Transverse colon (tissue), 4 donors: ENCODE results near the gene HDGFL2. TPM values are rescaled to one million over a fixed set of nuclear protein-coding genes. Genes with fewer than 3 reads are reported as not detected.

Source experiments
- DNase-seq: peaks from one replicate; pipeline ENCODE4 v3.0.0-alpha.2; 2019
- H3K27ac ChIP-seq, 4 donors: fragments of 200-600 bp; sonication (generic); 2 replicates each; pipeline ENCODE4 v1.5.1; 2016 to 2018; ENCODE audit warnings: inconsistent platforms in 4 of 4
- H3K27me3 ChIP-seq: fragments of 200-600 bp; sonication (generic); 2 replicates; pipeline ENCODE4 v1.5.1; 2017; ENCODE audit warnings: inconsistent platforms
- H3K36me3 ChIP-seq, 4 donors: fragments of 200-600 bp; sonication (generic); 2 replicates each; pipeline ENCODE4 v1.5.1; 2017 to 2019; ENCODE audit warnings: inconsistent platforms in 4 of 4
- H3K4me1 ChIP-seq, 4 donors: fragments of 200-600 bp; sonication (generic); 2 replicates each; pipeline ENCODE4 v1.5.1; 2017 to 2020; ENCODE audit warnings: inconsistent platforms in 4 of 4
- H3K4me3 ChIP-seq, 4 donors: fragments of 200-600 bp; sonication (generic); 1 replicate in 1 of 4; 2 replicates in 3 of 4; pipeline versions ENCODE4 v1.5.1 to v1.6.1; 2017 to 2019; ENCODE audit warnings: inconsistent platforms in 4 of 4
- H3K9me3 ChIP-seq, 2 donors: fragments of 200-600 bp; sonication (generic); 2 replicates each; pipeline ENCODE4 v1.5.1; 2017 to 2019; ENCODE audit warnings: inconsistent platforms in 2 of 2
- CTCF ChIP-seq, 5 experiments: fragments of 200-600 bp in 3 of 5; fragments of 450-650 bp in 2 of 5; sonication (generic) in 3 of 5; IDR thresholded peaks; 1 replicate in 2 of 5; 2 replicates in 3 of 5; pipeline ENCODE4 v1.5.1; 2016 to 2017; ENCODE audit warnings: antibody characterized with exemption in 5 of 5, inconsistent platforms in 3 of 5, mild to moderate bottlenecking in 2 of 5, moderate library complexity in 1 of 5
- EP300 ChIP-seq: sonication (generic); formaldehyde crosslinking; IDR thresholded peaks from one replicate; pipeline ENCODE4 v1.6.1; 2017; ENCODE audit warnings: antibody characterized with exemption, low read depth
- POLR2A ChIP-seq: fragments of 450-650 bp; IDR thresholded peaks from one replicate; pipeline ENCODE4 v1.6.1; 2016; ENCODE audit warnings: antibody characterized with exemption, mild to moderate bottlenecking, moderate library complexity
- POLR2AphosphoS5 ChIP-seq, 3 donors: sonication (generic); formaldehyde crosslinking; IDR thresholded peaks; one replicate each; pipeline ENCODE4 v1.6.1; 2016; ENCODE audit warnings: antibody characterized with exemption in 3 of 3
- WGBS, 2 donors: methylation state at CpG; one replicate each; pipeline ENCODE4 v1.1.5; 2018; ENCODE audit warnings: low coverage in 1 of 2; 5-methylcytosine and 5-hydroxymethylcytosine counted together
- in situ Hi-C, 4 donors: fragments of 200-750 bp; cut with MboI; loops; one replicate each; pipeline versions ENCODE4 v1.15.0 to v1.15.1; 2017; ENCODE audit warnings: low sequenced_read_pairs in 3 of 4, low pct_ligation_motif_present in 1 of 4, low pct_unique_long_range_greater_than_20kb in 1 of 4
- intact Hi-C: fragments of 100-400 bp; cut with DNase I; formaldehyde crosslinking; loops from one replicate; pipeline ENCODE4 v1.15.1; 2023; ENCODE audit warnings: low total_unique reads
- total RNA-seq, 4 donors: library from RNA; depleted of rRNA; stranded (reverse); fragments of >200 nt; gene quantifications; one replicate each; pipeline ENCODE4 v1.1.0, GENCODE V29; 2016

Gene HDGFL2
- total RNA-seq, 4 donors from 2014 or later = 30.0 to 98.4 (median 38.9) TPM

- 83 to 88% methylated on average over 6 to 37 of the region's 37 CpGs for WGBS, 2 donors
- TF ChIP-seq EP300 = no peak
- no peak for TF ChIP-seq CTCF (IDR thresholded peaks at IDR 0.05)
- TF ChIP-seq POLR2AphosphoS5 (IDR thresholded peaks at IDR 0.05) = no peak
- no peak for TF ChIP-seq POLR2A
- no peak for DNase-seq
- intact Hi-C loops = no loop called here
- H3K9me3 ChIP-seq = no peaks in the 10 kb centered on the region
- H3K36me3 ChIP-seq = no peaks in the 10 kb centered on the region
- H3K27me3 ChIP-seq = no peaks in the 10 kb centered on the region
- no peak overlapping the region for H3K27ac ChIP-seq
- no peak overlapping the region for H3K4me3 ChIP-seq
- H3K4me1 ChIP-seq = no peaks in the 10 kb centered on the region
- in situ Hi-C loops = no loop called here
These were observed 38.5 kb downstream of the HDGFL2 start for GRCh38 chr19:4510435-4511255.

- Histone ChIP-seq H3K27ac (no peak overlapping the region), H3K27me3 (no peaks in the 10 kb centered on the region), H3K36me3 (no peaks in the 10 kb centered on the region), H3K4me1 (no peaks in the 10 kb centered on the region), H3K9me3 (no peaks in the 10 kb centered on the region), H3K4me3 (no peak overlapping the region)
- TF ChIP-seq EP300 = no peak
- TF ChIP-seq POLR2AphosphoS5 (IDR thresholded peaks at IDR 0.05) = no peak
- no peak for TF ChIP-seq POLR2A
- TF ChIP-seq CTCF (IDR thresholded peaks at IDR 0.05) = no peak
- 83 to 84% methylated on average over 9 to 26 of the region's 27 CpGs for WGBS, 2 donors
- DNase-seq = no peak
- in situ Hi-C loops = no loop called here
- intact Hi-C loops = no loop called here
These were observed 39.4 kb downstream of the HDGFL2 start for GRCh38 chr19:4511300-4512054.

- WGBS, 2 donors = 60 to 79% methylated on average over 3 to 17 of the region's 17 CpGs
These were observed 40.0 kb downstream of the HDGFL2 start for GRCh38 chr19:4512070-4512469.

More at GRCh38 chr19:4512070-4512469, 40.0 kb downstream of the HDGFL2 start:
- H3K27ac ChIP-seq = no peak overlapping the region
- H3K4me3 ChIP-seq = no peak overlapping the region
- H3K9me3 ChIP-seq = no peaks in the 10 kb centered on the region
- in situ Hi-C loops = no loop called here
- DNase-seq = no peak
- peaks cover 4% of the 10 kb centered on the region for H3K27me3 ChIP-seq
- H3K4me1 ChIP-seq = no peaks in the 10 kb centered on the region
- H3K36me3 ChIP-seq = no peaks in the 10 kb centered on the region
- no peak for TF ChIP-seq EP300
- TF ChIP-seq CTCF (IDR thresholded peaks at IDR 0.05) = no peak
- no peak for TF ChIP-seq POLR2AphosphoS5 (IDR thresholded peaks at IDR 0.05)
- TF ChIP-seq POLR2A = no peak
- intact Hi-C loops = no loop called here
